GM10266 (cell line): ENCODE results near the gene CNOT4.

ENCODE experiments used
- DNase-seq: peaks from one replicate; pipeline ENCODE4 v3.0.0; 2012; ENCODE audit errors: extremely low spot score
- TF ChIP-seq, protein P1 (sequence below): IDR thresholded peaks from 2 replicates; pipeline ENCODE4 v1.5.1; 2012; ENCODE audit warnings: mild to moderate bottlenecking, low read depth; ENCODE audit not compliant: control insufficient read depth, insufficient read depth; ENCODE audit errors: missing control alignments

The CNOT4 gene

DNA sequence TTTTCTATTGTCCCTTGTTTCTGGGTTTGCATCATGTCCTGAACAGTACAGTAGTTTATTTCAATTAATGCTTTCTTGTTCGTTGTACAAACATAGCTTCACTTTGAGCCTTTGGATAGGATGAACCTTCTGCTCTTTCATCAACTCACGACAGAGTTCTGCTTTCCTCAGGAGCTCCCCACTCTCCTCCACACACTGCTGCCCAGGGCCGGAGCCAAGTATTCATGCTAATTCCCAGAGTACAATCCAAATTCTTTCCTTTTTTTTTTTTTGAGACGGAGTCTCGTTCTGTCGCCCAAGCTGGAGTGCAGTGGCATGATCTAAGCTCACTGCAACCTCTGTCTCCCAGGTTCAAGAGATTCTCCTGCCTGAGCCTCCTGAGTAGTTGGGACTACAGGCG, 40.3 kb upstream of the CNOT4 start:
- DNase-seq, result no peak
- TF ChIP-seq, protein P1, sequence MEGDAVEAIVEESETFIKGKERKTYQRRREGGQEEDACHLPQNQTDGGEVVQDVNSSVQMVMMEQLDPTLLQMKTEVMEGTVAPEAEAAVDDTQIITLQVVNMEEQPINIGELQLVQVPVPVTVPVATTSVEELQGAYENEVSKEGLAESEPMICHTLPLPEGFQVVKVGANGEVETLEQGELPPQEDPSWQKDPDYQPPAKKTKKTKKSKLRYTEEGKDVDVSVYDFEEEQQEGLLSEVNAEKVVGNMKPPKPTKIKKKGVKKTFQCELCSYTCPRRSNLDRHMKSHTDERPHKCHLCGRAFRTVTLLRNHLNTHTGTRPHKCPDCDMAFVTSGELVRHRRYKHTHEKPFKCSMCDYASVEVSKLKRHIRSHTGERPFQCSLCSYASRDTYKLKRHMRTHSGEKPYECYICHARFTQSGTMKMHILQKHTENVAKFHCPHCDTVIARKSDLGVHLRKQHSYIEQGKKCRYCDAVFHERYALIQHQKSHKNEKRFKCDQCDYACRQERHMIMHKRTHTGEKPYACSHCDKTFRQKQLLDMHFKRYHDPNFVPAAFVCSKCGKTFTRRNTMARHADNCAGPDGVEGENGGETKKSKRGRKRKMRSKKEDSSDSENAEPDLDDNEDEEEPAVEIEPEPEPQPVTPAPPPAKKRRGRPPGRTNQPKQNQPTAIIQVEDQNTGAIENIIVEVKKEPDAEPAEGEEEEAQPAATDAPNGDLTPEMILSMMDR, result no peak

DNA sequence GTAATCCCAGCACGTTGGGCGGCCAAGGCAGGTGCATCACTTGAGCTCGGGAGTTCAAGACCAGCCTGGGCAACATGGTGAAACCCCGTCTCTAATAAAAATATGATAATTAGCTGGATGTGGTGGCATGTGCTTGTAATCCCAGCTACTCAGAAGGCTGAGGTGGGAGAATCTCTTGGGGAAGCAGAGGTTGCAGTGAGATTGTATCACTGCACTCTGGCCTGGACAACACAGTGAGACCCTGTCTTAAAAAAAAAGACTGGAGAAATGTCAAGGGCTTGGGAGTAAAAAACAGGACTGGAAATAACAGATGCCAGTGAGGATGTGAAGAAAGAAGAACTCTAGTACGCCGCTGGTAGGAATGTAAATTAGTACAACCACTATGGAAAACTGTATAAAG, 31.1 kb upstream of the CNOT4 start:
- TF ChIP-seq, protein P1, result no peak
- DNase-seq, result no peak

DNA sequence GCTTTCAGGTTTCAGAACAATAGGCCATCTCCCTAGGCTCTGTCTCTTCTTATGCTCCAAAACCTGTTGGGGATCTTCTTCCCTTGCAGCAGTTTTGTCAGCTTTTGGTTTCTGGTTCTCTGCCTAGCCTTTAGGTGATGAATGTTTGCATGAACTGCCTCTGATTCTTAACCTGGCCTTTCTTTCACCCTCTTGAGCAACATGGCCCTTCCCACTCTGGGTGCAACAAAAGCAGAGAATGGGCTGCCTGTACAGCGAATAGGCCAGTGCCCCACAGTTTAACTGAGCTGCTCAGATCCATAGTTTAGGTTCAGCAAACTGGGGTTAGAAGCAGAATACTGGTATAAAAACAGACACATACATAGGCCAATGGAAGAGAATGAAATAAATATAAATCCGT, 29.7 kb upstream of the CNOT4 start:
- no peak for DNase-seq
- TF ChIP-seq, protein P1, result no peak

DNA sequence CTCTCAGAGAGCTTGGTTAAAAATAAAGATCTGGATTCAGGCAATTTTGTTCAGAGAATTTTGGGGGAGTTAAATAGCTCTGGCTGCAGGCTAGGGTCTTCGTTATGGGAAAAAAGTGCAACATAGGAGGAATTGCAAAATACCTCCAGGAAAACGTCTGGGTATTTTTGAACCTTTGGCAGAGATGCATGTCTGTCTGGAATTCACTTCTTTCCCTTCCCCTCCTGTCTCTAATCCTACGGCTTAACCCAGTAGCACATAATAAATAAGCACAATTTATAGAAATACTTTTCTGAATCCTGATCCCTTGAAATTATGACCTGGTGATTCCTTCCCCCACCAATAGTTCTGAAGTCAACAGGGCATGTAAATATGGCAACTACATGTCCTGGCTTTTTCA, 28.5 kb upstream of the CNOT4 start:
- no peak for DNase-seq
- TF ChIP-seq, protein P1, result no peak

DNA sequence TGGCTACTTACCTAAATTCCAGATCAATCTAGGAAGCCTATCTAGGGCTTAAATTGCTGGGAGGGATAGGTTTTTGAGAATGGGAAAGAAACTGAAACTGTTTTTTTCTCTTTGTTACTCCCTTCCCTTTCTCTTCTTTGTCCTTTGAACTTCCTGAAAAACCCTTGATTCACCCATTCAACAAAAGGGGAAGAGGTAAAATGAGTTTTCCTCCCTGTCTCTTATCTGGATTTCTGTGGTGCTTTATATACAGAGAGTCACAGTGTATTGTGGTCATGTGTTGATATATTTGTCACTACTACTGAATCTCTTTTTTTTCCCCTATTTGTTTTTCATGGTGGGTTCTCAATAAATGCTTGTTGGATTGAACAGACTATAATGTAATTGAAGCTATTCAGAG, 28.0 kb upstream of the CNOT4 start:
- TF ChIP-seq, protein P1, result no peak

DNA sequence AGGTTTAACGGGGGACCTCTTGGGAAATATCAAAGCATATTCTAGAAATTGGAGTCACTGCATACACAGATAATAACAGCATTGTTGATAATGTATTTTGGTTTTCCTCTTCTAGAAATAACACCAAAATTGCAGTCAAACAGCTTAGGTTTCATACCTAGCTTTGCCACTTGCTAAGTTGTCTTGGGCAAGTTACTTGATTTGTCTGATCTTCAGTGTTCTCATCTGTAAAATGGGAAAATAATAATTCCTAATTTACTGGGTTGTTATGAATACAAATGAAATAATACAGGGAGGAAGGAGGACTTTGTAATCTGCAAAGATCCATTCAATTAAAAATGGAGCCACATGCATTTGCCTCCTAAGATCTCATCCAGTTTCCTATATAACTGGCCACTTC, 27.6 kb upstream of the CNOT4 start:
- TF ChIP-seq, protein P1, result no peak
- DNase-seq, result no peak

More for the DNA sequence above, 28.0 kb upstream of the CNOT4 start:
- DNase-seq, result no peak

DNA sequence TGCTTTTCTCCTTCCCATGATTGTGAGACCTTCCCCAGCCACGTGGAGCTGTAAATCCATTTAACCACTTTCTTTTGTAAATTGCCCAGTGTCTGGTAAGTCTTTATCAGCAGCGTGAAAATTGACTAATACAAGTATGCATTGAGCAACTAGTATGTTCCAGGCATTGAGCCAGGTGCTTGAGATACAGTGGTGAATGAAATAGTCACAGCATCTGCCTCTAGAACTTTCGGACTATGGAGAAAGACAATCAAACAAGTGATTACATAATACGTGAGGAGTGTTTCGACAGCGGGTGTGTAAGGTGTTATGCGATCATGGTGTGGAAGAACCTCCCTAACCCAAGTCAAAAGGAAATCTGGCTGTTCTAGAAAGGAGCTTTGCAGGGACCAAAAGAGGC, 26.2 kb upstream of the CNOT4 start:
- TF ChIP-seq, protein P1, result no peak
- no peak for DNase-seq

DNA sequence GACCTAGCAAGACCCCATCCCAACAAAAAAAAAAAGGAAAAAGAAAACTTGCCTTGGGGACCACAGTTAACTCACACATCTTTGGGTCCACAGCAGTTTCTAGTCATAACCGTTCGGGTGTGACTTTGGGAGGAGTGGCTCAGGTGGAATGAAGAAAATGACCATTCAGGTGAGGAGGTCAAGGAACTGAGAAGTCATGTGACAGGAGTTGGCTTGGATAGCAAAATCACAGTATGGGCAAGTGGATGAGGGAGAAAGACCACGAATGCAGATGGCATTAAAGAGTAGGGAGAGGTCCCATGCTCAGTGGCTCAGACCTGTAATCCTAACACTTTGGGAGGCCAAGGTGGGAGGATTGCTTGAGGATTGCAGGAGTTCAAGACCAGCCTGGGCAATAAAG, 17.1 kb upstream of the CNOT4 start:
- DNase-seq, result no peak
- TF ChIP-seq, protein P1, result no peak
